ENCODE results near the gene MRPL49.

- TF ChIP-seq CTCF (IDR thresholded peaks at IDR 0.05) (no peak), POLR2A (IDR thresholded peaks at IDR 0.05) (no peak), EP300 (IDR thresholded peaks at IDR 0.05) (no peak)
These were observed 48.0 kb downstream of the MRPL49 start, which contains the start of gene SPDYC for GRCh38 chr11:65170058-65170534.

All from ovary (tissue), 3 donors.